PFSK-1 (cell line): ENCODE results near the gene ZNF830.

Experiments
- FOXP2 ChIP-seq: optimal IDR thresholded peaks from 2 replicates; pipeline ENCODE3; 2011; ENCODE audit warnings: borderline replicate concordance, control low read depth, inconsistent platforms; ENCODE audit not compliant: insufficient read depth; ENCODE audit errors: extremely low read length, extremely low read depth
- POLR2AphosphoS5 ChIP-seq: IDR thresholded peaks from 2 replicates; pipeline ENCODE4 v1.6.1; 2012; ENCODE audit warnings: low read depth, mild to moderate bottlenecking, control low read depth, low read length, moderate library complexity
- SIN3A ChIP-seq: IDR thresholded peaks from 2 replicates; pipeline ENCODE4 v1.6.1; 2012; ENCODE audit warnings: mild to moderate bottlenecking, low read length, moderate library complexity, borderline replicate concordance; ENCODE audit not compliant: insufficient read depth
- TAF1 ChIP-seq: IDR thresholded peaks from 2 replicates; pipeline ENCODE4 v1.6.1; 2012; ENCODE audit warnings: low read length, control low read depth, borderline replicate concordance; ENCODE audit not compliant: insufficient read depth
- TF ChIP-seq, protein P1 (sequence below), 2 experiments: IDR thresholded peaks; 2 replicates each; pipeline versions ENCODE4 v1.6.1 to v1.8.0; 2011 to 2012; ENCODE audit warnings: low read depth in 2 of 2, low read length in 2 of 2, control low read depth in 1 of 2, inconsistent platforms in 1 of 2, mild to moderate bottlenecking in 1 of 2, moderate library complexity in 1 of 2; ENCODE audit not compliant: insufficient read depth in 1 of 2

DNA sequence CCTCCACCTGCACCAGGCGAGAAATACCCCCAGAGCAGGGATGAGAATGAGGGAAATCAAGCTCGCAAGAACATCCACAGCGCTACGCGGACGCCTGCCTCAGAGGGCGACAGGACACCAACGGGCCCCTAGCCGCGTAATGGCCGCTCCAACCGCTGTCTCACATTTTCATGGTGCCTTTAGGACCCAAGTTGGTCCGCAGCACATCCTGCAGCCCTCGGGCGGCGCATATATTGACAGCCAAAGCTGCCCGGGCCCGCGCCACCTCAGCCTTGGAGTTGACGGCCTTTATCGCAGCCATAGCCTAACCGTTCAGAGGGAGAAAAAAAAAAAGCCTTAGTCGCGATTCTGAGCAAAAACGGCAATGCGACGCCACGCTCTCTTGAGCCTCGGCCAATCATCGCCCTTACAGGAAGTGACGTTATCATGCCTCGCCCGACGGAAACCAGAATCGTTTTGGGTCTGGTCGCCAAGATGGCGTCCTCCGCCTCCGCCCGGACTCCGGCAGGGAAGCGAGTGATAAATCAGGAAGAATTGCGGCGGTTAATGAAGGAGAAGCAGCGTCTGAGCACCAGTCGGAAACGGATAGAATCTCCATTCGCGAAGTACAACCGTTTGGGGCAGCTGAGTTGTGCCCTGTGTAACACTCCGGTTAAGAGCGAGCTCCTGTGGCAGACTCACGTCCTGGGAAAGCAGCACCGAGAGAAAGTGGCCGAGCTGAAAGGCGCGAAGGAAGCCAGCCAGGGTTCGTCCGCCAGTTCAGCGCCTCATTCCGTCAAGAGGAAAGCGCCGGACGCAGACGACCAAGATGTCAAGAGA is at the start of gene ZNF830, which contains the start of gene CCT6B:
- TF ChIP-seq, protein P1, sequence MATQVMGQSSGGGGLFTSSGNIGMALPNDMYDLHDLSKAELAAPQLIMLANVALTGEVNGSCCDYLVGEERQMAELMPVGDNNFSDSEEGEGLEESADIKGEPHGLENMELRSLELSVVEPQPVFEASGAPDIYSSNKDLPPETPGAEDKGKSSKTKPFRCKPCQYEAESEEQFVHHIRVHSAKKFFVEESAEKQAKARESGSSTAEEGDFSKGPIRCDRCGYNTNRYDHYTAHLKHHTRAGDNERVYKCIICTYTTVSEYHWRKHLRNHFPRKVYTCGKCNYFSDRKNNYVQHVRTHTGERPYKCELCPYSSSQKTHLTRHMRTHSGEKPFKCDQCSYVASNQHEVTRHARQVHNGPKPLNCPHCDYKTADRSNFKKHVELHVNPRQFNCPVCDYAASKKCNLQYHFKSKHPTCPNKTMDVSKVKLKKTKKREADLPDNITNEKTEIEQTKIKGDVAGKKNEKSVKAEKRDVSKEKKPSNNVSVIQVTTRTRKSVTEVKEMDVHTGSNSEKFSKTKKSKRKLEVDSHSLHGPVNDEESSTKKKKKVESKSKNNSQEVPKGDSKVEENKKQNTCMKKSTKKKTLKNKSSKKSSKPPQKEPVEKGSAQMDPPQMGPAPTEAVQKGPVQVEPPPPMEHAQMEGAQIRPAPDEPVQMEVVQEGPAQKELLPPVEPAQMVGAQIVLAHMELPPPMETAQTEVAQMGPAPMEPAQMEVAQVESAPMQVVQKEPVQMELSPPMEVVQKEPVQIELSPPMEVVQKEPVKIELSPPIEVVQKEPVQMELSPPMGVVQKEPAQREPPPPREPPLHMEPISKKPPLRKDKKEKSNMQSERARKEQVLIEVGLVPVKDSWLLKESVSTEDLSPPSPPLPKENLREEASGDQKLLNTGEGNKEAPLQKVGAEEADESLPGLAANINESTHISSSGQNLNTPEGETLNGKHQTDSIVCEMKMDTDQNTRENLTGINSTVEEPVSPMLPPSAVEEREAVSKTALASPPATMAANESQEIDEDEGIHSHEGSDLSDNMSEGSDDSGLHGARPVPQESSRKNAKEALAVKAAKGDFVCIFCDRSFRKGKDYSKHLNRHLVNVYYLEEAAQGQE (IDR thresholded peaks at IDR 0.05; ENCODE audit: insufficient read depth in 1 of 2, low read depth in 2 of 2, low read length in 2 of 2) = 0 out of 4 replicates have a peak, but pooled peaks of 1 of the 2 experiments have one; percentile 36
- TF ChIP-seq POLR2AphosphoS5 (peak; percentile 95), TAF1 (peak; percentile 92; the same call in 1 of the 2 replicates), SIN3A (no peak), FOXP2 (no peak)
